Stimulated activated CD8-positive, alpha-beta memory T cell treated with anti-CD3 and anti-CD28 coated beads, Interleukin-12 subunit alpha, Interleukin-12 subunit beta, amount 100 ng/mL, for 1 hour (primary cell): ENCODE measurements around the gene XRCC2.
"Not testable (repeated sequence)": the region's sequence is repeated elsewhere in the genome, so short reads cannot be mapped to it uniquely, and the experiment has no call there.

Experiments used
- DNase-seq: peaks from one replicate; pipeline ENCODE4 v3.0.0-alpha.2; 2020; ENCODE audit warnings: low read depth

Gene XRCC2

GRCh38 chr7:152664636-152665035 lies 11.3 kb downstream of the XRCC2 start:
- no peak for DNase-seq

- DNase-seq, result no peak
Measured at GRCh38 chr7:152663931-152664330, 12.0 kb downstream of the XRCC2 start.

- no peak for DNase-seq
Measured at GRCh38 chr7:152663148-152663740, 12.7 kb downstream of the XRCC2 start.

- DNase-seq, result no peak
Measured at GRCh38 chr7:152661479-152661878, 14.5 kb downstream of the XRCC2 start.

GRCh38 chr7:152660021-152660420 lies 15.9 kb downstream of the XRCC2 start:
- DNase-seq, result no peak

- no peak for DNase-seq
Measured at GRCh38 chr7:152654971-152655370, 21.0 kb downstream of the XRCC2 start.

GRCh38 chr7:152649220-152649619 lies 26.7 kb downstream of the XRCC2 start:
- DNase-seq, result no peak

GRCh38 chr7:152647009-152647408 lies 28.9 kb downstream of the XRCC2 start:
- no peak for DNase-seq

- not testable (repeated sequence) for DNase-seq
Measured at GRCh38 chr7:152646579-152646978, 29.4 kb downstream of the XRCC2 start.

GRCh38 chr7:152643979-152644559 lies 31.9 kb downstream of the XRCC2 start:
- DNase-seq, result no peak

GRCh38 chr7:152641384-152641783 lies 34.6 kb downstream of the XRCC2 start:
- DNase-seq, result no peak

GRCh38 chr7:152640829-152641228 lies 35.1 kb downstream of the XRCC2 start:
- DNase-seq, result no peak

- no peak for DNase-seq
Measured at GRCh38 chr7:152637920-152638580, 37.9 kb downstream of the XRCC2 start.

GRCh38 chr7:152637161-152637560 lies 38.8 kb downstream of the XRCC2 start:
- DNase-seq, result no peak

- no peak for DNase-seq
Measured at GRCh38 chr7:152636441-152636840, 39.5 kb downstream of the XRCC2 start.

GRCh38 chr7:152633504-152633903 lies 42.4 kb downstream of the XRCC2 start:
- DNase-seq, result no peak

GRCh38 chr7:152633072-152633471 lies 42.9 kb downstream of the XRCC2 start:
- no peak for DNase-seq

- DNase-seq, result not testable (repeated sequence)
Measured at GRCh38 chr7:152628772-152629171, 47.2 kb downstream of the XRCC2 start.

GRCh38 chr7:152624228-152624627 lies 51.7 kb downstream of the XRCC2 start:
- DNase-seq, result no peak

- DNase-seq, result no peak
Measured at GRCh38 chr7:152621426-152621825, 54.5 kb downstream of the XRCC2 start.

GRCh38 chr7:152619027-152619739 lies 56.8 kb downstream of the XRCC2 start:
- DNase-seq, result no peak

- no peak for DNase-seq
Measured at GRCh38 chr7:152618427-152618826, 57.5 kb downstream of the XRCC2 start.

- DNase-seq, result no peak
Measured at GRCh38 chr7:152617056-152617455, 58.9 kb downstream of the XRCC2 start.
